GM18868 (cell line): Measurements from ENCODE around the gene DMPK.

Experiments used
- ATAC-seq: cut with Tn5 transposase; IDR thresholded peaks from one replicate; pipeline ENCODE4 v1.9.1; 2021; ENCODE audit warnings: mild to moderate bottlenecking, moderate library complexity; ENCODE audit not compliant: unreplicated experiment

Gene DMPK

GRCh38 chr19:45782162-45782691 is at the start of gene DMPK:
TSS of gene DMPK (minus strand) at chr19:45782490. CDS start at chr19:45782352, 138 bp downstream.
- no peak for ATAC-seq

- ATAC-seq: no peak
Measured at GRCh38 chr19:45828945-45829344, 46.7 kb upstream of the DMPK start.

- no peak for ATAC-seq
Measured at GRCh38 chr19:45828523-45828922, 46.2 kb upstream of the DMPK start.

- no peak for ATAC-seq
Measured at GRCh38 chr19:45827459-45828093, 45.3 kb upstream of the DMPK start.

- ATAC-seq: no peak
Measured at GRCh38 chr19:45826934-45827333, 44.6 kb upstream of the DMPK start.

GRCh38 chr19:45825917-45826893 is 43.9 kb upstream of the DMPK start:
- no peak for ATAC-seq

GRCh38 chr19:45825263-45825605 is 42.9 kb upstream of the DMPK start:
- ATAC-seq: no peak

- no peak for ATAC-seq
Measured at GRCh38 chr19:45824531-45825262, 42.4 kb upstream of the DMPK start.

- ATAC-seq: no peak
Measured at GRCh38 chr19:45824041-45824471, 41.8 kb upstream of the DMPK start.

- no peak for ATAC-seq
Measured at GRCh38 chr19:45823182-45823581, 40.9 kb upstream of the DMPK start.

GRCh38 chr19:45822716-45823115 is 40.4 kb upstream of the DMPK start:
- no peak for ATAC-seq

- no peak for ATAC-seq
Measured at GRCh38 chr19:45821570-45821969, 39.3 kb upstream of the DMPK start.

- no peak for ATAC-seq
Measured at GRCh38 chr19:45821103-45821521, 38.8 kb upstream of the DMPK start.

GRCh38 chr19:45820413-45821102 is 38.3 kb upstream of the DMPK start:
- ATAC-seq: no peak

GRCh38 chr19:45819769-45820168 is 37.5 kb upstream of the DMPK start:
- no peak for ATAC-seq

GRCh38 chr19:45817725-45818301 is 35.5 kb upstream of the DMPK start:
- ATAC-seq: no peak

GRCh38 chr19:45817010-45817724 is 34.9 kb upstream of the DMPK start:
- ATAC-seq: peak; percentile 82

GRCh38 chr19:45816236-45817009 is 34.1 kb upstream of the DMPK start:
- ATAC-seq: no peak
